ENCODE measurements around the gene KCNK16.

KCNK16 gene

GRCh38 chr6:39276379-39276995 is 46.0 kb downstream of the KCNK16 start:
- DNase-seq (ENCODE audit: low read depth) = no peak

- DNase-seq (ENCODE audit: low read depth) = no peak
Observed at GRCh38 chr6:39274903-39275302, 47.6 kb downstream of the KCNK16 start.

- DNase-seq (ENCODE audit: low read depth) = no peak
Observed at GRCh38 chr6:39274471-39274870, 48.0 kb downstream of the KCNK16 start.

GRCh38 chr6:39273406-39273821 is 49.1 kb downstream of the KCNK16 start:
- DNase-seq (ENCODE audit: low read depth) = no peak

GRCh38 chr6:39269961-39270360 is 52.5 kb downstream of the KCNK16 start:
- no peak for DNase-seq (ENCODE audit: low read depth)

- DNase-seq (ENCODE audit: low read depth) = no peak
Observed at GRCh38 chr6:39268721-39269120, 53.8 kb downstream of the KCNK16 start.

GRCh38 chr6:39268171-39268570 is 54.3 kb downstream of the KCNK16 start:
- no peak for DNase-seq (ENCODE audit: low read depth)

- DNase-seq (ENCODE audit: low read depth) = no peak
Observed at GRCh38 chr6:39266782-39267355, 55.6 kb downstream of the KCNK16 start.

- DNase-seq (ENCODE audit: low read depth) = no peak
Observed at GRCh38 chr6:39266375-39266774, 56.1 kb downstream of the KCNK16 start.
